GM23338 (cell line): ENCODE data around the gene FARSB. TPM values are rescaled to one million over a fixed set of nuclear protein-coding genes. Genes with fewer than 3 reads are reported as not detected.

Experiments used
- ATAC-seq: fragments of 200-7000 bp; cut with Tn5 transposase; 3 replicates; pipeline ENCODE4 v1.9.1; 2020
- DNase-seq: peaks from one replicate; pipeline ENCODE4 v3.0.0-alpha.2; 2015; ENCODE audit warnings: low spot score
- H2AFZ ChIP-seq: fragments of 200-600 bp; sonication (generic); 2 replicates; pipeline ENCODE4 v1.8.0; 2016; ENCODE audit warnings: antibody characterized with exemption, mild to moderate bottlenecking, moderate library complexity
- H3F3A ChIP-seq: fragments of 200-600 bp; sonication (generic); replicated peaks from 2 replicates; pipeline ENCODE4 v1.8.0; 2017; ENCODE audit warnings: antibody characterized with exemption, mixed run types, low read depth
- H3K27ac ChIP-seq: fragments of 200-600 bp; sonication (generic); 2 replicates; pipeline ENCODE4 v1.6.1; 2016; ENCODE audit warnings: low read depth
- H3K27me3 ChIP-seq: fragments of 200-600 bp; sonication (generic); 2 replicates; pipeline ENCODE4 v1.8.0; 2016; ENCODE audit warnings: mild to moderate bottlenecking, mixed run types, moderate library complexity; ENCODE audit not compliant: insufficient read depth
- H3K36me3 ChIP-seq: fragments of 200-600 bp; sonication (generic); 2 replicates; pipeline ENCODE4 v1.8.0; 2016; ENCODE audit warnings: mild to moderate bottlenecking; ENCODE audit not compliant: insufficient read depth
- H3K4me1 ChIP-seq: fragments of 200-600 bp; sonication (generic); 2 replicates; pipeline ENCODE4 v1.8.0; 2016; ENCODE audit warnings: mild to moderate bottlenecking, moderate library complexity; ENCODE audit not compliant: insufficient read depth
- H3K4me2 ChIP-seq: fragments of 200-600 bp; sonication (generic); 2 replicates; pipeline ENCODE4 v1.7.1; 2017; ENCODE audit warnings: mixed run types
- H3K4me3 ChIP-seq: fragments of 200-600 bp; sonication (generic); 2 replicates; pipeline ENCODE4 v1.6.1; 2016; ENCODE audit warnings: mixed run types
- H3K79me2 ChIP-seq: fragments of 200-600 bp; sonication (generic); replicated peaks from 2 replicates; pipeline ENCODE4 v1.8.0; 2017; ENCODE audit warnings: mild to moderate bottlenecking; ENCODE audit not compliant: insufficient read depth
- H3K9me2 ChIP-seq: fragments of 200-600 bp; sonication (generic); 2 replicates; pipeline ENCODE4 v1.8.0; 2017; ENCODE audit not compliant: insufficient read depth
- H4K20me1 ChIP-seq: fragments of 200-600 bp; sonication (generic); replicated peaks from 2 replicates; pipeline ENCODE4 v1.8.0; 2017; ENCODE audit warnings: mild to moderate bottlenecking; ENCODE audit not compliant: insufficient read depth
- H3K27ac Mint-ChIP-seq: 2 replicates; pipeline ENCODE4 v1.8.0; 2020; ENCODE audit warnings: inconsistent platforms, mild to moderate bottlenecking, moderate library complexity, mixed read lengths
- H3K27me3 Mint-ChIP-seq: 3 replicates; pipeline ENCODE4 v1.8.0; 2022; ENCODE audit warnings: low read depth, mild to moderate bottlenecking, moderate library complexity, mixed read lengths, inconsistent platforms; ENCODE audit not compliant: insufficient read depth, poor library complexity
- H3K36me3 Mint-ChIP-seq: 3 replicates; pipeline ENCODE4 v1.8.0; 2021; ENCODE audit warnings: low read depth, mild to moderate bottlenecking, inconsistent platforms, moderate library complexity, mixed read lengths
- H3K4me1 Mint-ChIP-seq: 3 replicates; pipeline ENCODE4 v1.8.0; 2020; ENCODE audit warnings: mild to moderate bottlenecking, inconsistent platforms, mixed read lengths
- H3K4me3 Mint-ChIP-seq: 3 replicates; pipeline ENCODE4 v1.8.0; 2021; ENCODE audit warnings: moderate library complexity, mild to moderate bottlenecking, inconsistent platforms, mixed read lengths
- H3K9me3 Mint-ChIP-seq: 3 replicates; pipeline ENCODE4 v1.8.0; 2020; ENCODE audit warnings: moderate library complexity, mild to moderate bottlenecking, inconsistent platforms, mixed read lengths
- CREB1 ChIP-seq: fragments of 250-450 bp; sonication (Bioruptor Pico); IDR thresholded peaks from 2 replicates; pipeline ENCODE4 v1.5.0; 2020; ENCODE audit warnings: low read depth, mild to moderate bottlenecking, moderate library complexity
- EZH2 ChIP-seq: fragments of 200-600 bp; sonication (generic); IDR thresholded peaks from one replicate; pipeline ENCODE4 v1.8.0; 2017; ENCODE audit warnings: antibody characterized with exemption, mild to moderate bottlenecking, low read depth; ENCODE audit not compliant: unreplicated experiment
- EZH2phosphoT487 ChIP-seq: fragments of 200-600 bp; sonication (generic); IDR thresholded peaks from one replicate; pipeline ENCODE4 v1.8.1; 2018; ENCODE audit warnings: antibody characterized with exemption; ENCODE audit not compliant: unreplicated experiment
- JUNB ChIP-seq: IDR thresholded peaks from one replicate; pipeline ENCODE4 v1.6.1; 2016; ENCODE audit warnings: antibody characterized with exemption; ENCODE audit not compliant: unreplicated experiment
- NANOG ChIP-seq: IDR thresholded peaks from 2 replicates; pipeline ENCODE4 v1.6.1; 2016; ENCODE audit warnings: antibody characterized with exemption, borderline replicate concordance
- POLR2AphosphoS5 ChIP-seq: IDR thresholded peaks from 2 replicates; pipeline ENCODE4 v1.6.1; 2016; ENCODE audit warnings: antibody characterized with exemption, low read depth
- STAT1 ChIP-seq: IDR thresholded peaks from one replicate; pipeline ENCODE4 v1.6.1; 2016; ENCODE audit warnings: antibody characterized with exemption; ENCODE audit not compliant: unreplicated experiment
- ZNF114 ChIP-seq: fragments of 250-450 bp; sonication (Bioruptor Pico); IDR thresholded peaks from 2 replicates; pipeline ENCODE4 v1.5.0; 2020; ENCODE audit warnings: mild to moderate bottlenecking, moderate library complexity
- ZNF331 ChIP-seq: fragments of 250-450 bp; sonication (Bioruptor Pico); IDR thresholded peaks from 2 replicates; pipeline ENCODE4 v1.5.0; 2020; ENCODE audit warnings: low read depth, mild to moderate bottlenecking, moderate library complexity
- polyA plus RNA-seq: library from polyadenylated mRNA; unstranded; fragments of >200 nt; fragmentation: Nextera tagmentation; extraction: Ambion mirVana; gene quantifications from 2 replicates; pipeline ENCODE4 v1.2.1, GENCODE V29; 2016
- total RNA-seq: library from RNA; depleted of rRNA; stranded (reverse); fragments of >200 nt; shearing (Covaris generic); gene quantifications from 2 replicates; pipeline ENCODE4 v1.2.3, GENCODE V29; 2014
- TF ChIP-seq, protein P1 (sequence below), 2 experiments: fragments of 200-600 bp in 1 of 2; sonication (generic) in 1 of 2; conservative IDR thresholded peaks; 2 replicates each; pipeline versions ENCODE4 v1.5.1 to v1.6.1; 2016 to 2017; ENCODE audit warnings: antibody characterized with exemption in 2 of 2, low read depth in 2 of 2, mild to moderate bottlenecking in 2 of 2, moderate library complexity in 1 of 2
- TF ChIP-seq, protein P2 (sequence below): IDR thresholded peaks from 2 replicates; pipeline ENCODE4 v1.6.1; 2016; ENCODE audit warnings: antibody characterized with exemption
- TF ChIP-seq, protein P3 (sequence below): IDR thresholded peaks from one replicate; pipeline ENCODE4 v1.6.1; 2018; ENCODE audit warnings: antibody characterized with exemption; ENCODE audit not compliant: unreplicated experiment

Gene FARSB
- total and polyA plus RNA-seq, 2 experiments from 2014 or later: 32.5 to 40.0 TPM

DNA sequence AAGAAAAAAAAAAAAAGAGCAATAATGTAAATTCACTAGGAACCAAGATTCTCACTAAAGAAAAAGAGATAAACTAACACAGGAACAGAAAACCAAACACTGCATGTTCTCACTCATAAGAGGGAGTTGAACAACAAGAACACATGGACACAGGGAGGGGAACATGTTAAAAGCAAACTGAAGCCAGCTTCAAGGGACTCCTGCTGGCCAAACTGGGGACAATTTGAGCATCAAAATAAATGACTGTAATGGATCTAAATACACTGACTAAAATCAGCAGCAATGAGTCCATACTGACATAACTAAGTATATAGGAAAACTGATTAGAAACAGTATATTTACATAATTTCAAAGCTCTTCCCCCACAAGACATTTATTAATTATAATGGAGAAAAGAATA lies 73.0 kb downstream of the FARSB start:
- Mint-ChIP-seq H3K36me3 (peaks cover 56% of the 10 kb centered on the region), H3K27ac (no peak overlapping the region), H3K27me3 (peaks cover 5% of the 10 kb centered on the region), H3K9me3 (peaks cover 40% of the 10 kb centered on the region), H3K4me1 (no peaks in the 10 kb centered on the region; the same call in 2 of the 3 replicates), H3K4me3 (no peak overlapping the region)
- ATAC-seq (no peak), DNase-seq (peak; percentile 19)
- Histone ChIP-seq H3K79me2 (peaks cover 6% of the 10 kb centered on the region; the same call in 1 of the 2 replicates), H3K9me2 (no peaks in the 10 kb centered on the region), H3F3A (no peaks in the 10 kb centered on the region), H3K36me3 (peaks cover 8% of the 10 kb centered on the region; the same call in 1 of the 2 replicates), H3K27me3 (no peaks in the 10 kb centered on the region), H4K20me1 (peaks cover 3% of the 10 kb centered on the region; the same call in 1 of the 2 replicates), H3K4me3 (no peak overlapping the region), H2AFZ (no peak overlapping the region), H3K4me2 (no peak overlapping the region), H3K4me1 (no peaks in the 10 kb centered on the region), H3K27ac (no peak overlapping the region)
- TF ChIP-seq ZNF114 (CRISPR knock-in tag): no peak
- TF ChIP-seq EZH2: no peak
- TF ChIP-seq, protein P1, sequence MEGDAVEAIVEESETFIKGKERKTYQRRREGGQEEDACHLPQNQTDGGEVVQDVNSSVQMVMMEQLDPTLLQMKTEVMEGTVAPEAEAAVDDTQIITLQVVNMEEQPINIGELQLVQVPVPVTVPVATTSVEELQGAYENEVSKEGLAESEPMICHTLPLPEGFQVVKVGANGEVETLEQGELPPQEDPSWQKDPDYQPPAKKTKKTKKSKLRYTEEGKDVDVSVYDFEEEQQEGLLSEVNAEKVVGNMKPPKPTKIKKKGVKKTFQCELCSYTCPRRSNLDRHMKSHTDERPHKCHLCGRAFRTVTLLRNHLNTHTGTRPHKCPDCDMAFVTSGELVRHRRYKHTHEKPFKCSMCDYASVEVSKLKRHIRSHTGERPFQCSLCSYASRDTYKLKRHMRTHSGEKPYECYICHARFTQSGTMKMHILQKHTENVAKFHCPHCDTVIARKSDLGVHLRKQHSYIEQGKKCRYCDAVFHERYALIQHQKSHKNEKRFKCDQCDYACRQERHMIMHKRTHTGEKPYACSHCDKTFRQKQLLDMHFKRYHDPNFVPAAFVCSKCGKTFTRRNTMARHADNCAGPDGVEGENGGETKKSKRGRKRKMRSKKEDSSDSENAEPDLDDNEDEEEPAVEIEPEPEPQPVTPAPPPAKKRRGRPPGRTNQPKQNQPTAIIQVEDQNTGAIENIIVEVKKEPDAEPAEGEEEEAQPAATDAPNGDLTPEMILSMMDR (conservative IDR thresholded peaks at IDR 0.05; ENCODE audit: low read depth in 2 of 2): peak; percentile 27 to 37
- TF ChIP-seq JUNB: no peak

DNA sequence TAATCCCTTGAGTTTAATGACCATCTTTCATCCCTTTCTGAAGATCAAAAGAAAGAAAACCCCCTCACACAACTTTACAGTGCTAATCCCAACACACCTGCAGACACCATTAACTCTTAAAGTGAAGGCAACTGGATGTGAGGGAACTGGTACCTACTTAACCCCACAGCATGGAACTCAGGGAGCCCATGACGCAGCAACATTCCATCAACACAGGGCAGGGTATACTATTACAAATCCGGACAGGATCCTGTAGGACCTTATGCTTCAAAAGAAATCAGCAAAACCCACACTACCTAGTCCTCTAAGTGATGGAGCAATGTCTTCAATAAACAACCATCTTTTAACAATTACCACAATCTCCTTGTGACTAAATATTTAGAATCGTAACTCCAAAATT lies 78.6 kb downstream of the FARSB start:
- Mint-ChIP-seq H3K4me3 (no peak overlapping the region), H3K27me3 (peaks cover 3% of the 10 kb centered on the region), H3K9me3 (no peaks in the 10 kb centered on the region), H3K36me3 (peaks cover 3% of the 10 kb centered on the region; the same call in 1 of the 3 replicates), H3K4me1 (peaks cover 17% of the 10 kb centered on the region; the same call in 2 of the 3 replicates), H3K27ac (peak overlapping the region; percentile 36; the same call in 1 of the 2 replicates)
- peaks cover 3% of the 10 kb centered on the region; the same call in 1 of the 2 replicates for H4K20me1 ChIP-seq
- H3K27ac ChIP-seq: no peak overlapping the region
- H3K4me1 ChIP-seq: no peaks in the 10 kb centered on the region
- no peak overlapping the region for H3K4me2 ChIP-seq
- H3K79me2 ChIP-seq: no peaks in the 10 kb centered on the region
- H3K27me3 ChIP-seq: no peaks in the 10 kb centered on the region
- DNase-seq (peak; percentile 22), ATAC-seq (peak; percentile 71)
- no peaks in the 10 kb centered on the region for H3F3A ChIP-seq
- no peak overlapping the region for H2AFZ ChIP-seq
- H3K4me3 ChIP-seq: no peak overlapping the region
- no peaks in the 10 kb centered on the region for H3K9me2 ChIP-seq
- H3K36me3 ChIP-seq: no peaks in the 10 kb centered on the region
- TF ChIP-seq EZH2phosphoT487 (no peak), POLR2AphosphoS5 (no peak), CREB1 (no peak), NANOG (no peak), ZNF331 (CRISPR knock-in tag) (no peak), JUNB (no peak), ZNF114 (CRISPR knock-in tag) (no peak), EZH2 (no peak), STAT1 (no peak)
- TF ChIP-seq, protein P2, sequence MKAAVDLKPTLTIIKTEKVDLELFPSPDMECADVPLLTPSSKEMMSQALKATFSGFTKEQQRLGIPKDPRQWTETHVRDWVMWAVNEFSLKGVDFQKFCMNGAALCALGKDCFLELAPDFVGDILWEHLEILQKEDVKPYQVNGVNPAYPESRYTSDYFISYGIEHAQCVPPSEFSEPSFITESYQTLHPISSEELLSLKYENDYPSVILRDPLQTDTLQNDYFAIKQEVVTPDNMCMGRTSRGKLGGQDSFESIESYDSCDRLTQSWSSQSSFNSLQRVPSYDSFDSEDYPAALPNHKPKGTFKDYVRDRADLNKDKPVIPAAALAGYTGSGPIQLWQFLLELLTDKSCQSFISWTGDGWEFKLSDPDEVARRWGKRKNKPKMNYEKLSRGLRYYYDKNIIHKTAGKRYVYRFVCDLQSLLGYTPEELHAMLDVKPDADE: no peak
- TF ChIP-seq, protein P1 (conservative IDR thresholded peaks at IDR 0.05; ENCODE audit: low read depth in 2 of 2): no peak
- TF ChIP-seq, protein P3, sequence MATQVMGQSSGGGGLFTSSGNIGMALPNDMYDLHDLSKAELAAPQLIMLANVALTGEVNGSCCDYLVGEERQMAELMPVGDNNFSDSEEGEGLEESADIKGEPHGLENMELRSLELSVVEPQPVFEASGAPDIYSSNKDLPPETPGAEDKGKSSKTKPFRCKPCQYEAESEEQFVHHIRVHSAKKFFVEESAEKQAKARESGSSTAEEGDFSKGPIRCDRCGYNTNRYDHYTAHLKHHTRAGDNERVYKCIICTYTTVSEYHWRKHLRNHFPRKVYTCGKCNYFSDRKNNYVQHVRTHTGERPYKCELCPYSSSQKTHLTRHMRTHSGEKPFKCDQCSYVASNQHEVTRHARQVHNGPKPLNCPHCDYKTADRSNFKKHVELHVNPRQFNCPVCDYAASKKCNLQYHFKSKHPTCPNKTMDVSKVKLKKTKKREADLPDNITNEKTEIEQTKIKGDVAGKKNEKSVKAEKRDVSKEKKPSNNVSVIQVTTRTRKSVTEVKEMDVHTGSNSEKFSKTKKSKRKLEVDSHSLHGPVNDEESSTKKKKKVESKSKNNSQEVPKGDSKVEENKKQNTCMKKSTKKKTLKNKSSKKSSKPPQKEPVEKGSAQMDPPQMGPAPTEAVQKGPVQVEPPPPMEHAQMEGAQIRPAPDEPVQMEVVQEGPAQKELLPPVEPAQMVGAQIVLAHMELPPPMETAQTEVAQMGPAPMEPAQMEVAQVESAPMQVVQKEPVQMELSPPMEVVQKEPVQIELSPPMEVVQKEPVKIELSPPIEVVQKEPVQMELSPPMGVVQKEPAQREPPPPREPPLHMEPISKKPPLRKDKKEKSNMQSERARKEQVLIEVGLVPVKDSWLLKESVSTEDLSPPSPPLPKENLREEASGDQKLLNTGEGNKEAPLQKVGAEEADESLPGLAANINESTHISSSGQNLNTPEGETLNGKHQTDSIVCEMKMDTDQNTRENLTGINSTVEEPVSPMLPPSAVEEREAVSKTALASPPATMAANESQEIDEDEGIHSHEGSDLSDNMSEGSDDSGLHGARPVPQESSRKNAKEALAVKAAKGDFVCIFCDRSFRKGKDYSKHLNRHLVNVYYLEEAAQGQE: no peak
